Choroid plexus epithelial cell (primary cell): ENCODE measurements around the gene EPHX1.
"Not testable (repeated sequence)": the region's sequence is repeated elsewhere in the genome, so short reads cannot be mapped to it uniquely, and the experiment has no call there.

Experiments
- DNase-seq: peaks from one replicate; pipeline ENCODE4 v3.0.0-alpha.2; 2010; ENCODE audit warnings: low read depth
- H3K4me3 ChIP-seq: 2 replicates; pipeline ENCODE4 v1.5.1; 2011; ENCODE audit warnings: low read depth, mild to moderate bottlenecking, control low read depth, low read length, moderate library complexity
- CTCF ChIP-seq: conservative IDR thresholded peaks from 2 replicates; pipeline ENCODE4 v1.5.1; 2011; ENCODE audit warnings: low read depth, mild to moderate bottlenecking, control low read depth, inconsistent platforms, low read length, moderate library complexity

The EPHX1 gene

DNA sequence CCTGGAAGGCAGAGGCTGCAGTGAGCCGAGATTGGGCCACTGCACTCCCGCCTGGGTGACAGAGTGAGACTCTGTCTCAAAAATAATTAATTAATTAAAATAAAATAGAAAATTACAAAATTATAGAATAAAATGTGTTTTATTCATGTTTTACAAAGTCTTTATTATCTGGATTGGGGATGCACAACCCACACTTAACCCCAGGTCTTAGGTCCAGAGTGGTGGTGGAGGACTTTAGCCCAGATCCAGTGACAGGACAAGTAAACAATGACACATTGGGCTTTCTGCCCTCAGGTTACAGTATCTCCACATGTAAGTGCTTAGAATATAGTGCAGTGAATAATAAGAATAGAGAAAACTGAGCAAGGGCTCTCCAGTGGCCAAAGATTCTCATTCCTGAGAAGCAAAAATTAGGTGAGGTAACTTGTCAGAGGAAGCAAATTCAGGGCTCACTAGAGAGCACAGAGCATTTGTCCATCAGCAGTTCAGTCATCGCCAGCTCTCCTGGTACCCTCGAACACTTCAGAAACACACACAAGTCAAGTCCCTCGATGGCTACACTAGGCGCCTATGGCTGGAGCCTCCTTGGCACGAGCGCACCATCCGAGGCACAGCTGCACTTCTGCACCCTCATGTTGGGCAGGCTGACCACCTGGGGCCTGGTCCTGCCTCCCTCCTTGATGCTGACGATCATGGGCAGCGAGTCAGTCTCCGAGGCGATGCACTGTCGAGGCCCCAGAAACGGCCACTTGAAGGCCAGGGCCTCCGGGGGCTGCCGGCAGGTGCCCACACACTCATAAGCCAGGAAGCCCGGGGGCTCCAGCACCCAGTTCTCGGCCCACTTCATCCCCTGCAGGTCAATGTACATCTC, 76.5 kb downstream of the EPHX1 start:
- no peak overlapping the region for H3K4me3 ChIP-seq
- DNase-seq: no peak
- TF ChIP-seq CTCF: no peak

- TF ChIP-seq CTCF: no peak
- no peak for DNase-seq
- H3K4me3 ChIP-seq: no peak overlapping the region
Measured at GRCh38 chr1:225887030-225887314, 77.0 kb downstream of the EPHX1 start.

DNA sequence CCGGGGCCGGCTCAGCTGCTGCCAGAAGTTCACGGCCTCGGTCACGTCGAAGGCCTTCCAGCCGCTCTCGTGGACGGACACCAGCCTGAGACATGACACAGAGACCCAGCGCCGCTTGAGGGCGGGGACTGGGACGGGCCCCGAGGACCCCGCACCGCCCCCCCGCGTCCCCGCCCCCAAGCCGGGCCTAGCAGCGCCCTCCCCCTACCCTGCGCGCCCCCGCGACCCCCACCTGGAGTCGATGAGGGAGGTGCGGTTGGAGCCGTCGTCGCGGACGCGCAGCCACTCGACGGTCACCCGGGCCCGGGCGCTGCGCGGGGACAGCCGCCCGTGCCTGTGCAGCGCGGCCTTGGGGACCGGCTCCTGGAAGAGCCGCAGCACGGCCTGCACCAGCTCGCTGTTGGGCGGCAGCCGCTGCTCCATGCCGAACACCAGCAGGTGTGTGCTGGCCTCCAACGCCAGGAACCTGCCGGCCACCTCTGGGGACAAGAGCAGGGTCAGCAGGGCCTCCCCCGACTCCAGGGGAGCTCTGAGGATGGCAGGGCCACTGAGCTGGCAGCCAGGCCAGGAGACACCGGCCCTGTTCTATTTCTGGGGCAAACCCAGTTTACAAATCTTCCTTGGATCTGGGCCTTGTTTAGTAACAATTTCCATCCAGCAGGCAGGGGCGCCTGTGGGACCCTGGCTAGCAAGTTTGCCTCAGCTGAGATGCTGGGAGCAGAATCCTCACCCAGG, 77.8 kb downstream of the EPHX1 start:
- not testable (repeated sequence) for DNase-seq, H3K4me3 ChIP-seq

DNA sequence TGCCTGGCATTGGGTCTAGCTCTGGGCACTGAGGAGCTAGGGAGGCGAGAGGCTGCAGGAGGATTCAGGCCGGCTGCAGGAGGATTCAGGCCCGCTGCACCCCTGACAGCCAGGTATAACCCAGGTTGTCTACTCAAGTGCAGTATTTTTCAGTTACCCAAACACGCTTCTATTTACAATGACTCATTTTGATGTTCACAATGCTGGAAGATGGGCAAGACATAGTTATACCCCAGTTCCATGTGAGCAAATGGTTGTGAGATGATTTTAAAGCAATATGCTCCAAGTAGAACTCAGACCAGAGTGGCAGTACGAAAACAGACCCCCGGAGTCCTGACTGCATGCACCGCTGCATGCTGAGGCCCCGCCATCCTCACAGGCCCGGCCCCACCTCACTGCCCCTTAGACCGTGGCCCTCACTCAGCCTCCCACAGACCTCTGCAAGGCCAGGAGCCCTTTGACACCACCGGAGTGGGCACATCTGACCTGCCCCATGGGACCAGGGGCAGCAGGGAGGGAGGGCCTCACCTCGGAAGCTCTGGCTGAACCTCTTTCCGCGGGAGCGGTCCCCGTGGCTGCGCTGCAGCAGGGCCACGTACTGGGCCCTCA, 78.5 kb downstream of the EPHX1 start:
- DNase-seq: no peak
- no peak for TF ChIP-seq CTCF
- no peak overlapping the region for H3K4me3 ChIP-seq

- no peak for DNase-seq
- no peak within 1 kb of the TSS for H3K4me3 ChIP-seq
- TF ChIP-seq CTCF: no peak
Measured at GRCh38 chr1:225888898-225889601, 79.1 kb downstream of the EPHX1 start, which contains the start of gene LEFTY1. TSS of gene LEFTY1 (minus strand) at chr1:225889146. CDS start at chr1:225889066, 80 bp downstream.

GRCh38 chr1:225889743-225890142, 79.8 kb downstream of the EPHX1 start:
- H3K4me3 ChIP-seq: no peak overlapping the region
- no peak for TF ChIP-seq CTCF
- no peak for DNase-seq
